WI38 (cell line): Measurements from ENCODE around the gene ZNF609.

ENCODE experiments used
- H3K4me3 ChIP-seq: 2 replicates; pipeline ENCODE4 v1.5.1; 2011; ENCODE audit warnings: low read depth, mild to moderate bottlenecking, control low read depth, low read length
- CTCF ChIP-seq: IDR thresholded peaks from 2 replicates; pipeline ENCODE4 v1.5.1; 2012; ENCODE audit warnings: low read depth, mild to moderate bottlenecking, control low read depth, low read length

ZNF609 gene

GRCh38 chr15:64472161-64472560 is 11.8 kb downstream of the ZNF609 start:
- H3K4me3 ChIP-seq, result no peak overlapping the region
- no peak for TF ChIP-seq CTCF

- no peak for TF ChIP-seq CTCF
- no peak overlapping the region for H3K4me3 ChIP-seq
Observed at GRCh38 chr15:64474846-64475245, 14.5 kb downstream of the ZNF609 start.

- no peak for TF ChIP-seq CTCF
- no peak overlapping the region for H3K4me3 ChIP-seq
Observed at GRCh38 chr15:64476550-64476949, 16.2 kb downstream of the ZNF609 start.

GRCh38 chr15:64478863-64479262 is 18.5 kb downstream of the ZNF609 start:
- no peak for TF ChIP-seq CTCF
- no peak overlapping the region for H3K4me3 ChIP-seq

GRCh38 chr15:64480891-64481290 is 20.5 kb downstream of the ZNF609 start:
- TF ChIP-seq CTCF, result no peak
- H3K4me3 ChIP-seq, result no peak overlapping the region

GRCh38 chr15:64483749-64484148 is 23.4 kb downstream of the ZNF609 start:
- no peak for TF ChIP-seq CTCF

GRCh38 chr15:64485796-64486195 is 25.4 kb downstream of the ZNF609 start:
- no peak for TF ChIP-seq CTCF
- H3K4me3 ChIP-seq, result no peak overlapping the region

More at GRCh38 chr15:64483749-64484148, 23.4 kb downstream of the ZNF609 start:
- H3K4me3 ChIP-seq, result no peak overlapping the region
